HL-60/S4 treated with retinoic acid at 250 ng/mL for 4 days and 3 days (cell line): ENCODE measurements around the gene PLCH2.
"Not testable (repeated sequence)": the region's sequence is repeated elsewhere in the genome, so short reads cannot be mapped to it uniquely, and the experiment has no call there.

ENCODE experiments used
- in situ Hi-C: fragments of 300-500 bp; cut with MboI; formaldehyde crosslinking; loops from 2 replicates; pipeline ENCODE4 v1.7.0; 2022; ENCODE audit warnings: low sequenced_read_pairs

The PLCH2 gene

GRCh38 chr1:2442661-2443060 is 33.4 kb upstream of the PLCH2 start:
- in situ Hi-C loops: no loop called here

GRCh38 chr1:2443277-2444137 is 32.6 kb upstream of the PLCH2 start:
- in situ Hi-C loops: no loop called here

DNA sequence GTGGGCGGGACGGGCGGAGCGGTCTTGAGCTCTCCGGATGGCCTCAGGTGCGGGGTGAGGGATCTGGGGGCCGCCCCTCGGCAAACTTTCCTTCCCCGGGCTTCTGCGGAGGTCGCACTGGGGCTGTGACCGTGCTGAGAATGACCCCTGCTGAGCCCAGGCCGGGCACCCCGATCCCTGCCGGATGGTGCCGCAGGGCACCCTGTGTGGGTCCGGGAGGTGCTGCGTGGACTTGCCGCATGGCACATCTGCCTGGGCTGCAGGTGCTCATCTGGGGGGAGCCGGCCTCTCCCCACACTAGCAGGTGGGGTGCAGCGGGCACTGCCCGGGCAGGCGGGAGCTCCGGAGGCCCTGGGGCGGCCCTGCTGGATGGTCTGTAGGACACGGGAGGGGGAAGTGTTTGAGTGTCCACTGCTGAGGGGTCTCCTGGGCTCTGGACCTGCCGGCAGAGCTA is 31.9 kb upstream of the PLCH2 start:
- in situ Hi-C loops: no loop called here

DNA sequence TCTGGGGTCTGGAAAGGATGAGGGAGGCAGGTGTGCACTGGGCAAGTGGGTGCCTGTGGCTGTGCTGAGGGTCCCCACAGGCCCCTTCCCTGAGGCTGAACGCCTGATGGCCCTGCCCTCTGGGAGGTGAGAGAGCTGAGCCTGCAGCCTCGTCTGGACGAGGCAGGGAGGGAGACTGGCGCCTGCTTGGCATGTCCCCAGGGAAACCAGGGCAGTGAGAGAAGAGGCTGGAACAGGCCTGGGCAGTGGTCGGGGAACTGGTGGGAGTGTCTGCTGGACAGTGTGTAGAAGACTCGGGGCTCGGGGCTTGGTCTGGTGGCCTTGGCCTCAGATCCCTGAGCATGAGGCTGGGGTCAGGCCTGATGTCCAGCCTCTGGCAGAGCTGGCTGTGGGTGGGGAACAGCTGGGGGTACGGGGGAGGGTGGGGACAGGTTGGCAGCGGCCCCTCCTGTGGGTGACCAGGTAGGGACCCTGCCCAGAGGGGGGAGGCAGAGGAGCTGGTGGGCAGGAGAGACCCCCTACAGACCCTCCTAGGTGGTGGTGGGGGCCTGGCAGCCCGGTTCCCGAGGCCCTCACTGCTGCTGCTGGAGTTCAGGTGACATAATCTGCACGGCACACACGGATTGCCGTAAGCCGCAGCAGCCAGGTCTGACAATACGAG is 30.8 kb upstream of the PLCH2 start:
- in situ Hi-C loops: no loop called here

DNA sequence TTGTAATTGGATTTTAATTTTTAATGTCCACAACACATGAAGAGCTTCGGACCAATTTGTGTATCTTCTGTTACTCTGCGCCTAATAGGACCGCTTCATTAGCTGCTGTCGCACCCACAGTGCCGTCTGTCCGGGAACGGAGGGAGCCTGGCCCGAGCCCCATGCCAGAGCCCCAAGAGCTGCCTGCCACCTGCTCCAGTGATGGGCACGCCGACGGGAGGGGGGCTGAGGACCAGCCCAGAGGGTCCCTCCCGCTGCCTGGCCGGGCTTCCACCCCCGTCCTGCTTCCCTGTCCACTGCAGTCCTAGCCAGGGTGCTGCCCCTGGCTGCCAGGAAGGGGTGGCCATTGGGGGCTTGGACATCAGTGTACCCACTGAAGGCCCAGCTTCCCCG is 30.3 kb upstream of the PLCH2 start:
- in situ Hi-C loops: no loop called here

- in situ Hi-C loops: no loop called here
These were observed 29.7 kb upstream of the PLCH2 start for GRCh38 chr1:2446394-2446793.

GRCh38 chr1:2446861-2447260 is 29.2 kb upstream of the PLCH2 start:
- in situ Hi-C loops: no loop called here

DNA sequence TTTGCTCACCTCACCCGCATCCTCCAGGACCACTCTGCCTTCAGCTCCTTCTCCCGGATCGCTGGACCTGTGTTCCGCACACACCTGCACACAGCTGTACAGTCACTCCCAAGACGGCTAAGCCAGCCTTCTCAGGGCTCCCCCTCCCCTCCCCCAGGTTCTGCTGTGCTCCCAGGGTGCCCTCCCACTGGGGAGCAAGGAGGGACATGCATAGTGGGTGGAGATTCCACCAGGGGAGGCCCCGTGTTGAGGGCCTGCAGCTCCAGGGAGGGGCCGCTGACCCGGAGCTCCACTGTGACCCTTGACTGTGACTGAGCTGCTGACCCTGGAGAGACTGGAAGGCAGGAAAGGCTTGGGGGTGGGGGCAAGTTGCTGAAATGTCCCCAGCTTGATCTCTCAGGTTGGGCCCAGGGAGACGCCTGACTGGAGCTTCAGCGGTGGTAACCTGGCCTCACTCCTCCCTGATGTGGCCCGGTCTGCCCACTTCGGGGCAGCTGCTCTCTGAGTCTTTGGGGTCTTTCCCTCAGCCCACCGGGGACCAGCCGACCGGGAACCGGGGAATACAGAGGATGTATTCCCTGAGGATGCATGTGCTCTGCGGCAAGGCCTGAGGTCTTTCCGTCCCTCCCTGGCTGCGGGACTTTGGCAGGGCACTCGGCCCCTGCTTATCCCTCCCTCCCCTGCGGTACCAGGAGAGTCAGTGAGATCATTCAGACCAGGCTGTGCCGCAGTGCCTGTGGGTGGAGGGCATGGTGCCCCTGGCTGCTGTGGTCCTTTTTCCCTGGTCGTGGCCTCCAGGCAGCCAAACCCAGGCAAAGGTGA is 28.6 kb upstream of the PLCH2 start:
- in situ Hi-C loops: no loop called here

DNA sequence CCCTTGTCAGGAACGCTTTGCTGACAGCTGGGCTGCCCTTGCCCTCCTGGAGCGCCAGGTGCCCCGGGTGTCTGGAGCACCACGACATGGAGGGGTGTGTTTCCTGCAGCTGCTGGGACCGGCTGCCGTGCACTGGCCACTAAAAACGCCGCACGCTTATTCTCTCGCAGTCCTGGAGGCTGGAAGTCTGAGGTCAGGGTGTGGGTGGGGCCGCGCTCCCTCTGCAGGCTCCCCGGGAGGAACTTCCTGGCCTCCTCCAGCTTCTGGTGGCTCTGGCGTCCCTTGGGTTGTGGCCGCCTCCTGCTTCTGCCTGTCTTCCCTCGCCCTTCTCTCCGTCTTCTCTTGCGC is 28.0 kb upstream of the PLCH2 start:
- in situ Hi-C loops: no loop called here

- in situ Hi-C loops: no loop called here
These were observed 26.2 kb upstream of the PLCH2 start for GRCh38 chr1:2449636-2450454.

GRCh38 chr1:2451741-2452140 is 24.3 kb upstream of the PLCH2 start:
- in situ Hi-C loops: no loop called here

DNA sequence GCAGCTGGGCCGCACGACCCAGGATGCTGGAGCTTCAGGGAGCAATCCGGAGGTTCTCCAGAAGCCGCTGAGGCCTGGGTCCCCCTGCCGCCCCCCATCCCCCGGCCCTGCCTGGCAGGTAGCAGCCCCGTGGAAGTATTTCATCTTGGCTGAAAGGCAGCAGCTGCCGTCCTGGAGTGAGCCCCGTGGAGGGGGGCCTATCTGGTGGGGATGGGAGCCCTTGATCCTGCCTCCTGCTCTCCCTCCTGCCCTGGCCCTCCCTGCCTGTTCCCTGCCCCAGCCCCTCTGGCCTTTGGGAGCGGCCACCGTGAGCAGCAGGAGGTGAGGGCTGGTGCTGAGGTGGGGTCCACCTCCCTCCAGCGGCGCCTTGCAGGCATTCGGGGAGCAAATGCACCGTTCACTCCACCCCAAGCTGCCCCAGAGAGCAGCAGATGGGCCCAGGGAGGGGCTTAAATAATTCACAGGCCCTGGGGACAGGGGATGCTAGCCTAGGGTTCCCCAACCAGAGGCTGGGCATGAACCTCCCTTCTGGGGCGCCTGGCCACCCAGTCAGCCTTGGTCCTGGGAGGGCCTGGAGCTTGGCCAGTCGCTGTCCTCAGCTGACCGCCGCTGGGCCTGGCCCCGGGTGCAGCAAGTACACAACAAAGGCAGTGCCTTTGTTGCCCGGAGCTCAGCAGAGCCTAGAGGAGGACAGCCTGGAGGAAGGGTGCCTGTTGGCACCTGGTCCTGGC is 23.7 kb upstream of the PLCH2 start:
- in situ Hi-C loops: no loop called here

DNA sequence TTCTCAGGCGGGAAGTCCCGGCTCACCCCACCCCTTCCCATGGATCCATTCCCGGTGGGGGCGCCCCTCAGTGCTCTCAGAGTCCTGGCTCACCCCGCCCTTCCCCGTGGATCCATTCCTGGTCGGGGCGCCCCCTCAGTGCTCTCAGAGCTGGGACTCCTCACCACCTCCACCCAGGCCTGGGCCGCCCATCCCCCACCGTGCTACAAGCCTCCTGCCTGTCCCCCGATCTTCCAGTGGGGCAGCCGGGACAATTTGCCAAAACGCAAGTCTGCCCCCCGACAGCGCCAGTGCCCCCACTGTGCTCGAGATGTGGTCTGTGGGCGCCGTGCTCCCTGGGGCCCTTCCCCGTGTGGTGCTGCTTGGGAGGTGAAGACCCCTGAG is 23.2 kb upstream of the PLCH2 start:
- in situ Hi-C loops: no loop called here

DNA sequence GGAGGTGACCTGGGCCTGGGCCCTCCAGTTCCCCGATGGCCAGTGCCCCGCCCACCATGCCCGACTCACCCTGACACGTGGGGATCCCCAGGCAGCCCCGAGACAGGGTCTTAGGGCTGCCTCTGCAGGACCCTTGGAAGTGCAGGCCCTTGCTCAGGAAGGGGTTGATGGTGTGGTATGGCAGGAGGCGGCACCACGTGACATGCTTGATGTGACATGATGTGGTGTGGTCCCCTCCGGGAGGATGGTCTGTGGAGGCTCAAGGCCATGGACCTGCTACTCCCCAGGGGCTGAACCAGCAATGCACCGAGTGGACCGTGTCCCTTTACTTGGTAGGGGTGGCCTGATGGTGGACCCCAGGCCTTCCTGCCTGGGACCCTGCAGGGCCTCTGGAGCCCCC is 21.9 kb upstream of the PLCH2 start:
- in situ Hi-C loops: no loop called here

DNA sequence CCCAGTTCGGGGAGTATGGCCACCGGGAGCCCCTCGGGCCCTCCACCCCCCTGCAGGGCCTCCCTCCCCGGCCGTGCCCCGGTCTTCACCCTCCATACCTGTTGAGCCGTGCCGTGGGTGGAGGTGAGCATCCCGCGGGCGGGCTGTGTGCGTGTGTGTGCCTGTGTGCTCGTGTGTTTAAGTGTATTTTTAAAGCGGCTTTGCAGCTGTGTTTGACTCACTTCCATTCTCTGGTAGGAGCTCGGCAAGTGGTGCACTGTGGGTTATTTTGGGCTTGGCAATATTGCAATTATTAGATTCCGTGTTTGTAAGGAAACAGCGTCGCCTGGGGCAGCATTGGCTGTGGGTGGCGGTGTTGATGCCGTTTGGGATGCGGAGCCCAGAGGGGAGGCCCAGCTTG is 20.3 kb upstream of the PLCH2 start:
- in situ Hi-C loops: no loop called here

- in situ Hi-C loops: no loop called here
These were observed 18.6 kb upstream of the PLCH2 start for GRCh38 chr1:2457444-2457843.

DNA sequence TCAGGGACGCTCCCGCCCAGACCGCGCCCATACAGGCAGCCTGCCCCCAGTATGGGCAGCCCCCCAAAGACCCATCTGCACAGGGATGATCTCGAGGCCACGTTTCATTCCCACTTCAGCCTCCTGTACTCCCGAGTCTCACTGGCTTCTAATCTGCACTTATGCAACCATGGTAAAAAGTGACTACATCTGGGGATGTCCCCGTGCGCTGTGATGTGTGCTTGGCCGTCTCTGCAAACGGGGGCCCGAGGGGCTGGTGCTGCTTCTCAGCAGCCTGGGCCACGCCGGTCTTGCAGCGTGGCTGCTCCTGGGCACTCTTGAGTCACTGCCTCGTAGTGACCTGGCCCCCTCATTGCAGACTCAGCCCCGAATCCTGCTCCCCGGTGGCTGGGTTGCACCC is 17.4 kb upstream of the PLCH2 start:
- in situ Hi-C loops: no loop called here

DNA sequence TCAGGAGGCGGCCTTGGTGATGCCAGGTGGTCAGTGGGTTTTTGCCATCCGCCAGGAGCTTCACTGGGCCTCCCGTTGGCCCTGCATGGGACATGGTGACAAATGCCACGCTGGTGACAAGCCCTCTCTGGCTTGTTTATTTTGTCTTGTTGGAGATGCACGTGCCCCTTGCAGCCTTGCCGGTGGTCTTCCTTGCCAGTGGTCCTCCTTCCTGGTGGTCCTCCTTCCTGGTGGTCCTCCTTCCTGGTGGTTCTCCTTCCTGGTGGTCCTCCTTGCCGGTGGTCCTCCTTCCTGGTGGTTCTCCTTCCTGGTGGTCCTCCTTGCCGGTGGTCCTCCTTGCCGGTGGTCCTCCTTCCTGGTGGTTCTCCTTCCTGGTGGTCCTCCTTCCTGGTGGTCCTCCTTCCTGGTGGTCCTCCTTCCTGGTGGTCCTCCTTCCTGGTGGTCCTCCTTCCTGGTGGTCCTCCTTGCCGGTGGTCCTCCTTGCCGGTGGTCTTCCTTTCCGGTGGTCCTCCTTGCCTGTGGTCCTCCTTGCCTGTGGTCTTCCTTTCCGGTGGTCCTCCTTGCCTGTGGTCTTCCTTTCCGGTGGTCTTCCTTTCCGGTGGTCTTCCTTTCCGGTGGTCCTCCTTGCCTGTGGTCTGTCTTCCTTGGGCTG is 16.9 kb upstream of the PLCH2 start:
- in situ Hi-C loops: not testable (repeated sequence)

DNA sequence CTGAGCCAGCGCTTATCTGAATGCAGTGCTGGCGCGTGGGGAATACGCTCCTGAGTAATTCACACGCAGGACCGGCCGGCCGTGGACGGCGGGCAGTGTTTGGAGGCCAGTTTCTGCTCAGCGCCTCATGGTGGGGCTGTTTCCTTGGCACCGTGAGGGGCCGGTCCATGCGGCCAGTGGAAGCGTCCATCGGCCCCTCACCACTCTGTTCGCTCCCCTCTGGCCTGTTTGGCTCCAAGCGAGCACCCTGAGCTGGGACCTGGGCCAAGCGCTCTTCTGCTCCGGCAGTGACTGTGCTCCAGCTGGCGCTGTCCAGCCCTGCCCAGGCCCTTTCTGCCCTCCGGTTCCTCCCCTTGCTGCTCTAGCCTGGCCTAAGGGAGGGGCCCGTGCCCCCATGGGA is 16.3 kb upstream of the PLCH2 start:
- in situ Hi-C loops: no loop called here

- in situ Hi-C loops: no loop called here
These were observed 15.9 kb upstream of the PLCH2 start for GRCh38 chr1:2460203-2460602.
